NOMO-1 treated with dmso at 0.1 percent for 144 hours (cell line): ENCODE data around the gene KRTAP4-5.
"Not testable (repeated sequence)": the region's sequence is repeated elsewhere in the genome, so short reads cannot be mapped to it uniquely, and the experiment has no call there.

Source experiments
- DNase-seq: peaks from one replicate; lab custom pipeline; 2025; ENCODE audit not compliant: unreplicated experiment; lab: John Stamatoyannopoulos, UW

KRTAP4-5 gene

GRCh38 chr17:41147531-41148204 lies 2.0 kb downstream of the KRTAP4-5 start:
- no peak for DNase-seq

GRCh38 chr17:41145261-41145660 lies 4.4 kb downstream of the KRTAP4-5 start:
- DNase-seq, result no peak

- DNase-seq, result no peak
These were observed 4.8 kb downstream of the KRTAP4-5 start for GRCh38 chr17:41144846-41145245.

- no peak for DNase-seq
These were observed 8.3 kb downstream of the KRTAP4-5 start for GRCh38 chr17:41141361-41141760.

GRCh38 chr17:41140360-41141131 lies 9.1 kb downstream of the KRTAP4-5 start, which contains the start of gene KRTAP4-6:
TSS of gene KRTAP4-6 (minus strand) at chr17:41140544. CDS start at chr17:41140487, 57 bp downstream.
- no peak for DNase-seq

- not testable (repeated sequence) for DNase-seq
These were observed 9.8 kb downstream of the KRTAP4-5 start for GRCh38 chr17:41139865-41140264.

- no peak for DNase-seq
These were observed 15.5 kb downstream of the KRTAP4-5 start for GRCh38 chr17:41133880-41134735.

- no peak for DNase-seq
These were observed 17.6 kb downstream of the KRTAP4-5 start for GRCh38 chr17:41131979-41132378.

- DNase-seq, result no peak
These were observed 22.3 kb downstream of the KRTAP4-5 start for GRCh38 chr17:41127371-41127770.

GRCh38 chr17:41126412-41126811 lies 23.2 kb downstream of the KRTAP4-5 start:
- no peak for DNase-seq

GRCh38 chr17:41125064-41125463 lies 24.6 kb downstream of the KRTAP4-5 start:
- DNase-seq, result no peak

- DNase-seq, result not testable (repeated sequence)
These were observed 25.6 kb downstream of the KRTAP4-5 start, which contains the start of gene KRTAP4-12 for GRCh38 chr17:41123991-41124371. TSS of gene KRTAP4-12 (minus strand) at chr17:41124182. CDS start at chr17:41124122, 60 bp downstream.

GRCh38 chr17:41123292-41123990 lies 26.2 kb downstream of the KRTAP4-5 start:
- not testable (repeated sequence) for DNase-seq

- no peak for DNase-seq
These were observed 27.9 kb downstream of the KRTAP4-5 start for GRCh38 chr17:41121742-41122141.

GRCh38 chr17:41119696-41120690 lies 29.6 kb downstream of the KRTAP4-5 start:
- not testable (repeated sequence) for DNase-seq

GRCh38 chr17:41118721-41119120 lies 30.9 kb downstream of the KRTAP4-5 start:
- no peak for DNase-seq

GRCh38 chr17:41117846-41118386 lies 31.7 kb downstream of the KRTAP4-5 start, which contains the start of gene KRTAP4-11:
TSS of gene KRTAP4-11 (minus strand) at chr17:41118373. CDS start at chr17:41118315, 58 bp downstream.
- DNase-seq, result not testable (repeated sequence)

- peak; percentile 56 for DNase-seq
These were observed 33.3 kb downstream of the KRTAP4-5 start for GRCh38 chr17:41116297-41116696.
